Measurements from ENCODE around the gene GABRB1. TPM values are rescaled to one million over a fixed set of nuclear protein-coding genes. Genes with fewer than 3 reads are reported as not detected.

The GABRB1 gene
- total and polyA plus RNA-seq, 2 experiments from 2014 or later: 2.8 to 5.5 TPM

DNA sequence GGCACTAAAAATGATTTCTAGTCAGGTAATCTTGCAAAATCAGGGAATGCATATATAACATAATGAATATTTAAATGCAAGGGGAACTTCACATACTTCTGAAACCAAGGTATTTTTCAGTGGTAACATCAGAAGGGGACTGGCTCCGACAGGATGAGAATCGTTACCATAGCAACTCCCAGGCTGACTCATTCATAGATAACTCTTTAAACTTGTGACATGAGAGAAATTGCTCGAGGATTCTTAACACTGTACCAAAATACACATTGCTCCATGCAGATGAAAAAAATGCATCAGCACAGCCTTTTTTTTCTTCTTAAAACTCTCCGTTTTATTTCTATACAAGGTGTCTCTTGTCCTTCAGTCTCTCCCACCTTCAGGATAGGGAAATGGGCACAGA is 114.3 kb downstream of the GABRB1 start:
- peak; percentile 76 for DNase-seq (ENCODE audit: low spot score)
- H3K79me2 ChIP-seq: no peaks in the 10 kb centered on the region
- H3K36me3 ChIP-seq (replicated peaks; ENCODE audit: insufficient read depth, low read depth): no peaks in the 10 kb centered on the region
- H3K4me3 ChIP-seq: no peak overlapping the region
- H3K27me3 ChIP-seq: no peaks in the 10 kb centered on the region
- H4K20me1 ChIP-seq (ENCODE audit: insufficient read depth, poor library complexity, severe bottlenecking): no peaks in the 10 kb centered on the region
- no peak overlapping the region for H2AFZ ChIP-seq
- H3K9me2 ChIP-seq (replicated peaks; ENCODE audit: insufficient read depth): no peaks in the 10 kb centered on the region
- no peak overlapping the region for H3K27ac ChIP-seq
- no peak for TF ChIP-seq CTCF (IDR thresholded peaks at IDR 0.05; ENCODE audit: poor library complexity)
- no peak for TF ChIP-seq EZH2phosphoT487 (IDR thresholded peaks at IDR 0.05; ENCODE audit: low read depth, severe bottlenecking, unreplicated experiment)
- no peak for TF ChIP-seq EZH2 (IDR thresholded peaks at IDR 0.05; ENCODE audit: borderline replicate concordance)
- WGBS (ENCODE audit: low lambda C conversion rate, missing lambda C conversion rate): 34% methylated on average over 4 of the region's 4 CpGs
- H3K9me3 ChIP-seq (ENCODE audit: low read depth): no peaks in the 10 kb centered on the region
- no peak overlapping the region for H3K4me2 ChIP-seq
- H3K4me1 ChIP-seq (ENCODE audit: insufficient read depth): no peaks in the 10 kb centered on the region

GRCh38 chr4:47154816-47155370 is 123.5 kb downstream of the GABRB1 start:
- TF ChIP-seq EZH2 (IDR thresholded peaks at IDR 0.05; ENCODE audit: borderline replicate concordance): no peak
- TF ChIP-seq CTCF (IDR thresholded peaks at IDR 0.05; ENCODE audit: poor library complexity): no peak
- no peak for TF ChIP-seq EZH2phosphoT487 (IDR thresholded peaks at IDR 0.05; ENCODE audit: low read depth, severe bottlenecking, unreplicated experiment)
- Histone ChIP-seq H2AFZ (no peak overlapping the region), H3K79me2 (no peaks in the 10 kb centered on the region), H3K4me3 (no peak overlapping the region), H3K4me1 (ENCODE audit: insufficient read depth) (no peaks in the 10 kb centered on the region), H3K9me3 (ENCODE audit: low read depth) (no peaks in the 10 kb centered on the region), H3K27me3 (no peaks in the 10 kb centered on the region), H3K4me2 (no peak overlapping the region), H3K36me3 (replicated peaks; ENCODE audit: insufficient read depth, low read depth) (no peaks in the 10 kb centered on the region), H3K9me2 (replicated peaks; ENCODE audit: insufficient read depth) (no peaks in the 10 kb centered on the region), H4K20me1 (ENCODE audit: insufficient read depth, poor library complexity, severe bottlenecking) (no peaks in the 10 kb centered on the region), H3K27ac (no peak overlapping the region)
- no peak for DNase-seq (ENCODE audit: low spot score)
- WGBS (ENCODE audit: low lambda C conversion rate, missing lambda C conversion rate): 74% methylated on average over 6 of the region's 6 CpGs

GRCh38 chr4:47155919-47156318 is 124.6 kb downstream of the GABRB1 start:
- TF ChIP-seq EZH2 (IDR thresholded peaks at IDR 0.05; ENCODE audit: borderline replicate concordance) (no peak), EZH2phosphoT487 (IDR thresholded peaks at IDR 0.05; ENCODE audit: low read depth, severe bottlenecking, unreplicated experiment) (no peak), CTCF (IDR thresholded peaks at IDR 0.05; ENCODE audit: poor library complexity) (no peak)
- Histone ChIP-seq H3K4me2 (no peak overlapping the region), H3K4me3 (no peak overlapping the region), H3K4me1 (ENCODE audit: insufficient read depth) (no peaks in the 10 kb centered on the region), H3K9me3 (ENCODE audit: low read depth) (no peaks in the 10 kb centered on the region), H3K36me3 (replicated peaks; ENCODE audit: insufficient read depth, low read depth) (no peaks in the 10 kb centered on the region), H3K79me2 (no peaks in the 10 kb centered on the region), H4K20me1 (ENCODE audit: insufficient read depth, poor library complexity, severe bottlenecking) (no peaks in the 10 kb centered on the region), H3K27me3 (no peaks in the 10 kb centered on the region), H2AFZ (no peak overlapping the region), H3K27ac (no peak overlapping the region), H3K9me2 (replicated peaks; ENCODE audit: insufficient read depth) (no peaks in the 10 kb centered on the region)
- DNase-seq (ENCODE audit: low spot score): no peak
- WGBS (ENCODE audit: low lambda C conversion rate, missing lambda C conversion rate): 83% methylated on average over 3 of the region's 3 CpGs
